Stimulated activated memory B cell treated with anti-CD40 and anti-IgM and Interleukin-4, amounts not matched to agents 10 μg/mL and 1 μg/mL and 100 μg/mL, for 72 hours (primary cell): ENCODE data around the gene MAP3K15.

Experiments used
- ATAC-seq: fragments of 150-1000 bp; cut with Tn5 transposase; 2 replicates; pipeline ENCODE4 v1.10.0; 2021
- H3K27ac Mint-ChIP-seq: one replicate; pipeline ENCODE4 v1.8.0; 2022; ENCODE audit warnings: mild to moderate bottlenecking, mixed read lengths
- H3K27me3 Mint-ChIP-seq: one replicate; pipeline ENCODE4 v1.8.0; 2022; ENCODE audit warnings: mixed read lengths
- H3K36me3 Mint-ChIP-seq: one replicate; pipeline ENCODE4 v1.8.0; 2022; ENCODE audit warnings: mixed read lengths
- H3K4me1 Mint-ChIP-seq: one replicate; pipeline ENCODE4 v1.8.0; 2022; ENCODE audit warnings: mixed read lengths
- H3K4me3 Mint-ChIP-seq: one replicate; pipeline ENCODE4 v1.8.0; 2022; ENCODE audit warnings: mild to moderate bottlenecking, moderate library complexity, mixed read lengths
- H3K9me3 Mint-ChIP-seq: one replicate; pipeline ENCODE4 v1.8.0; 2022; ENCODE audit warnings: mixed read lengths

MAP3K15 gene

DNA sequence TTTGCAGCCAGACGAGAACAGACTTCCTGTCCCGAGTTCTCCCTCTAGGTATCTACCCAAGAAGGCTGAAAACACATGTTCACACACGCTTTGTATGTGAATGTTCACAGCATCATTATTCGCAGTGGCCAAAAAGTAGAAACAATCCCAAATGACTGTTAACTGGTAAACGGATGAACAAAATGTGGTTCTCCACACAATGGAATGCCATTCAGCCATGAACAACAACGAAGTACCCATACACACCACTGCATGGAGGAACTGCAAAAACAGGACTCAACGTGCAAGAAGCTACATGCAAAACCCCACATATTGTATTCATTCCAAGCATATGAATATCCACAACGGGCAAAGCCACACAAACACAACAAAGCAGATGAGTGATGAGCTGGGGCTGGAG, 126.6 kb downstream of the MAP3K15 start:
- no peaks in the 10 kb centered on the region for H3K27me3 Mint-ChIP-seq

GRCh38 chrX:19388064-19388679, 127.1 kb downstream of the MAP3K15 start:
- Mint-ChIP-seq H3K27ac (no peak overlapping the region), H3K4me1 (no peaks in the 10 kb centered on the region), H3K9me3 (no peaks in the 10 kb centered on the region), H3K36me3 (no peaks in the 10 kb centered on the region), H3K27me3 (no peaks in the 10 kb centered on the region), H3K4me3 (no peak overlapping the region)
- no peak for ATAC-seq

More for the DNA sequence above, 126.6 kb downstream of the MAP3K15 start:
- H3K27ac Mint-ChIP-seq: no peak overlapping the region
- no peak for ATAC-seq
- no peak overlapping the region for H3K4me3 Mint-ChIP-seq
- H3K9me3 Mint-ChIP-seq: no peaks in the 10 kb centered on the region
- no peaks in the 10 kb centered on the region for H3K4me1 Mint-ChIP-seq
- H3K36me3 Mint-ChIP-seq: no peaks in the 10 kb centered on the region

GRCh38 chrX:19386679-19387078, 128.6 kb downstream of the MAP3K15 start:
- Mint-ChIP-seq H3K36me3 (no peaks in the 10 kb centered on the region), H3K27ac (no peak overlapping the region), H3K4me1 (no peaks in the 10 kb centered on the region), H3K9me3 (no peaks in the 10 kb centered on the region), H3K27me3 (no peaks in the 10 kb centered on the region), H3K4me3 (no peak overlapping the region)
- no peak for ATAC-seq

DNA sequence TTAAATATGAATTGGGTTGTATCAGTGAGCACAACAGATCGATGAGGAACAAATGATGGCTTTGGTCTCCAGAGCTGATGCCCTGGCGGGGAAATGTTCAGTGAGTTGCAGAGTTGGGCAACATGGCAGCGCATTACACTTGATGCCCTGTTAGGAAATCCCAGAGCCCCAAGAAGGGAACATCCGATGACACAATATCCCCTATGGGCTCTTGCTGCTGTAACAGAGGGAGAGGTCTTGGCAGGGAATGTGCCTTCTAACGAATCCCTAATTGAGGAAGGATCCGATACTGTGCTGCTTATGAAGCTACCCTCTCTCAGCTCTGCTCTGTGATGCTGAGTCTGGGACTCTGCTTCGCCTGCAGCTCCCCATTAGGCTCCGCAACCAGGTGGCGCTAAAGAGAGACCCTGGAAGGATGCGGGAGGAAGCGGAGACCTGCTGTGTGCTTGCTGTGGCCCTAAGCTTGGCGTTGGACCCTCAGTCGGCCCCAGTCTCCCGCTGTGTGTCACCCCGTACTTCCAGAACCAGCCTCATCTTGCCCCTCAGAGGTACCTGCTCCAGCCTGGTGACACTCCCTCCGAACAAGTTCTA, 132.7 kb downstream of the MAP3K15 start:
- no peaks in the 10 kb centered on the region for H3K9me3 Mint-ChIP-seq
- peaks cover 11% of the 10 kb centered on the region for H3K27me3 Mint-ChIP-seq
- no peak overlapping the region for H3K4me3 Mint-ChIP-seq
- no peaks in the 10 kb centered on the region for H3K36me3 Mint-ChIP-seq
- no peak for ATAC-seq
- H3K27ac Mint-ChIP-seq: no peak overlapping the region
- no peaks in the 10 kb centered on the region for H3K4me1 Mint-ChIP-seq

DNA sequence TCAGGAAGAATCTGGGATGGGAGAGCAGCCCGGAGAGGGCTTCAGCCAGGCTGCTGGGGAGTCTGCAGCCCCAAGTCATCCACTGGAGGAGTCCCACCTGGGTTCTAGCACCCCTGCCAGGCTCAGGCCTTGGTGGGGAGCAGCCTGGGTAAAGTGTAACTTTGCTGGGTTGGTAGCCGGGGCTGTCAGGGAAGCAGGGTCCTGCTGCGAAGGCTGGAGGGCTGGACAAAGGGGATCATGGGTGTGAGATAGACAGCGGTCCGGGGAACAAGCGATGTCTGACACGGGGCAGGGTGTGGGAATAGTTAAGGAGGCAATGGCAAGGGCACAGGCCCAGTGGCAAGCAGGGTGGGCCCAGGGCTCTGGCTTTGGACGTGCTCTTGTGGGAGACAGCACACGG, 134.0 kb downstream of the MAP3K15 start:
- Mint-ChIP-seq H3K4me1 (no peaks in the 10 kb centered on the region), H3K27me3 (peaks cover 11% of the 10 kb centered on the region), H3K4me3 (no peak overlapping the region), H3K36me3 (no peaks in the 10 kb centered on the region), H3K9me3 (no peaks in the 10 kb centered on the region), H3K27ac (no peak overlapping the region)
- no peak for ATAC-seq

DNA sequence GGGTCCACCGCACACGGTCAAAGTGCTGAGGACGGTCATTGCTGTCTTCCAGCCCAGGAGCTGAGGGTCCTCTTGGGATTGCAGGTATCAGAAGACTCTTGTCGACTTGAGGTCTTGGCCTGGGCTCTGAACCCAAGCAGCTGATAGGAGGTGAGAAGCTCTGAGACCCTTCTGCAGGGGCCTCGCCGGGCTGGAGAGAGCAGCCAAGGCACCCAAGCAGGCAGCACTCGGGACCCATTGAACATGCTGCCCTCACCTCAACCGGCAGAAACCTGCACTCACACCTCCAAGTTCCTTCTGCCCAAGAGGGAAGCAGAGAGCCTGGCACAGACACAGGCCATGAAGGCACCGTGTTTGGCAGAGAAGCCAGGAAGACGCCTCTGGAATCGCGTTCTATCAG, 137.5 kb downstream of the MAP3K15 start:
- ATAC-seq: no peak
- H3K27ac Mint-ChIP-seq: no peak overlapping the region
- H3K36me3 Mint-ChIP-seq: no peaks in the 10 kb centered on the region
- no peaks in the 10 kb centered on the region for H3K9me3 Mint-ChIP-seq
- H3K27me3 Mint-ChIP-seq: peaks cover 11% of the 10 kb centered on the region
- no peak overlapping the region for H3K4me3 Mint-ChIP-seq
- peaks cover 2% of the 10 kb centered on the region for H3K4me1 Mint-ChIP-seq

GRCh38 chrX:19375546-19375945, 139.8 kb downstream of the MAP3K15 start:
- Mint-ChIP-seq H3K27ac (no peak overlapping the region), H3K4me1 (peaks cover 11% of the 10 kb centered on the region), H3K9me3 (no peaks in the 10 kb centered on the region), H3K4me3 (no peak overlapping the region), H3K27me3 (peaks cover under 1% of the 10 kb centered on the region), H3K36me3 (no peaks in the 10 kb centered on the region)
- ATAC-seq: no peak

- Mint-ChIP-seq H3K4me1 (peaks cover 11% of the 10 kb centered on the region), H3K4me3 (peak overlapping the region; percentile 77), H3K27me3 (no peaks in the 10 kb centered on the region), H3K27ac (peak overlapping the region; percentile 60), H3K36me3 (no peaks in the 10 kb centered on the region), H3K9me3 (no peaks in the 10 kb centered on the region)
- no peak for ATAC-seq
These were observed 141.9 kb downstream of the MAP3K15 start for GRCh38 chrX:19373351-19373891.

GRCh38 chrX:19372547-19373331, 142.6 kb downstream of the MAP3K15 start:
- Mint-ChIP-seq H3K36me3 (no peaks in the 10 kb centered on the region), H3K4me1 (peaks cover 11% of the 10 kb centered on the region), H3K27me3 (no peaks in the 10 kb centered on the region), H3K27ac (peak overlapping the region; percentile 60), H3K4me3 (peak overlapping the region; percentile 77), H3K9me3 (no peaks in the 10 kb centered on the region)
- no peak for ATAC-seq

- H3K27me3 Mint-ChIP-seq: no peaks in the 10 kb centered on the region
- no peaks in the 10 kb centered on the region for H3K9me3 Mint-ChIP-seq
- peaks cover 2% of the 10 kb centered on the region for H3K36me3 Mint-ChIP-seq
- H3K27ac Mint-ChIP-seq: peak overlapping the region; percentile 60
- H3K4me1 Mint-ChIP-seq: peaks cover 11% of the 10 kb centered on the region
- peak overlapping the region; percentile 77 for H3K4me3 Mint-ChIP-seq
- peak; percentile 75 for ATAC-seq
These were observed 143.2 kb downstream of the MAP3K15 start for GRCh38 chrX:19372170-19372546.

DNA sequence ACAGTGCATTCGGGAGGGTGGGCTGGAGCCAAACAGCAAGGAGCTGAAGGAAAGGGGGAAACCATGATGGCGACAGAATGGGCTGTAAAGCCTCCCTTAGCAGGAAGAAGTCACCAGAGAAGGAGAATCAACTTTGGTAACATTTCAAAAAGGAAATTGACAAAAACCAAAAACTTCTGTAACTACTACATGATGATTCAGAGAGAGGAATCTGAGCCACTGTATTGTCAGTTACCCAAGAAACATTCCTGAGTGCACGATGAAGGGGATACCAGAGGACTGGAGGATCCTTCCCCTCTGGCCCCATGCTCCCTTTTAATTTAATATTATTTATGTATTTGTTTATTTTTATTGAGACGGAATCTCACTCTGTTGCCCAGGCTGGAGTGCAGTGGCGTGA, 145.2 kb downstream of the MAP3K15 start:
- H3K36me3 Mint-ChIP-seq: peaks cover 22% of the 10 kb centered on the region
- H3K27me3 Mint-ChIP-seq: no peaks in the 10 kb centered on the region
- H3K9me3 Mint-ChIP-seq: peaks cover 6% of the 10 kb centered on the region
- H3K4me3 Mint-ChIP-seq: no peak overlapping the region
- no peak for ATAC-seq
- H3K4me1 Mint-ChIP-seq: peaks cover 11% of the 10 kb centered on the region
- no peak overlapping the region for H3K27ac Mint-ChIP-seq

DNA sequence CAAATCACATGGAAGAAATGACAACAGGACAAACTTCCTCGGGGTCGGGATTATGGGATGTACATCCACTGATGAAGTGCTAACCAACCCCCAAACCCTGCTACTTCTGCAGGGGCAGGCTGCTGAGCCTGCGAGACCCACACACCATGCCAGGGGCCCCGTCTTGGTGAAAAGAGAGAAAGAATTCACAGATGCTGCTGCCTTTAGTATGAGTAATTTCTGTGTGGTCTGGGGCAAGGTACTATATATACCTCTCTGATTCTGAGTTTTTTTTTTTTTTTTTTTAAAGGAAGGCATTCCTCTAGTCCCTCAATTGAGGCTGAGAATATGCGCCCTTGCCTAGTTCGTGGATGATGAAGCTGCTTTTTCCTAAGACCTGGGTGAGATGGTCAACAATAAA, 146.7 kb downstream of the MAP3K15 start:
- no peaks in the 10 kb centered on the region for H3K27me3 Mint-ChIP-seq
- H3K9me3 Mint-ChIP-seq: peaks cover 6% of the 10 kb centered on the region
- no peak for ATAC-seq

DNA sequence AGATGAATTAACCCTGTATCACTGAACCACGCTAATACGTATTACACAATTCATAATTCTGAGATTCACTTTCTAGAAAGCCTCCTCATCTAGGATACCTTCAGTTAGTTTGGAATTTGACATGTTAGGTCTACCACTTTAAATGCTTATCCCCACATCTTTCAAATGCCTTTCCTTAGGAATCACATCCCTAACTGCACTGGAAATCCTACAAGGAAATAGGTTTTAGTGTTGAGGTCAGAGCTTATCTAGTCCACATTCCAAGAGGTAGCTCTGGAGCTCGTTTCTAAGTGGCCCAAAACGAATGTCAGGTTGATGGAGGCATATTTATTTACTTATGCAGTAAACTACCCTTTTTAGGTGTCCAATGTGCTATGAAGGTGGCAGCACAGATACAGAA, 153.6 kb downstream of the MAP3K15 start:
- Mint-ChIP-seq H3K4me3 (no peak overlapping the region), H3K9me3 (peaks cover 3% of the 10 kb centered on the region), H3K27me3 (no peaks in the 10 kb centered on the region), H3K27ac (no peak overlapping the region), H3K36me3 (peaks cover 27% of the 10 kb centered on the region), H3K4me1 (no peaks in the 10 kb centered on the region)
- ATAC-seq: no peak

More for the DNA sequence above, 146.7 kb downstream of the MAP3K15 start:
- H3K4me3 Mint-ChIP-seq: no peak overlapping the region
- peaks cover 30% of the 10 kb centered on the region for H3K36me3 Mint-ChIP-seq
- H3K4me1 Mint-ChIP-seq: peaks cover 11% of the 10 kb centered on the region
- no peak overlapping the region for H3K27ac Mint-ChIP-seq

DNA sequence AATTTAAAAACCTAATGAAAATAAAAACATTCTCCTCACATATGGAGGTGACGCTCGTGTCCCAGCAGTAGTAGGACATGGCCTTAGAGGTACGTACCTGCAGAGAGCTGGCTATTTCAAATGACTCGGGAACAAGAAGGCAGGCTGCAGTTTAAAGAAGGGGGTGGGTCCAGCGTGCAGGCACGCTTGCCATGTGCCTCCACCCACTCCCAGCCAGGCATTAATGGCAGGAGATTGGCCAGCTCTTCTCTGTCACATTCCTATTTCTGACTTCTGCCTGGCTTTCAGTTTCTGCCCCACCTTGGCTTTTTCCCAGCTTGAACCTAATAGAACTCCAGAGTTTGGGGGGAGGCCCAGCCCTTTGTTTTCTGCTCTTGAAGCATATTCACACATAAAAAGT, 154.4 kb downstream of the MAP3K15 start:
- Mint-ChIP-seq H3K4me1 (no peaks in the 10 kb centered on the region), H3K9me3 (no peaks in the 10 kb centered on the region), H3K27me3 (no peaks in the 10 kb centered on the region), H3K36me3 (peaks cover 27% of the 10 kb centered on the region), H3K4me3 (no peak overlapping the region), H3K27ac (no peak overlapping the region)
- no peak for ATAC-seq

DNA sequence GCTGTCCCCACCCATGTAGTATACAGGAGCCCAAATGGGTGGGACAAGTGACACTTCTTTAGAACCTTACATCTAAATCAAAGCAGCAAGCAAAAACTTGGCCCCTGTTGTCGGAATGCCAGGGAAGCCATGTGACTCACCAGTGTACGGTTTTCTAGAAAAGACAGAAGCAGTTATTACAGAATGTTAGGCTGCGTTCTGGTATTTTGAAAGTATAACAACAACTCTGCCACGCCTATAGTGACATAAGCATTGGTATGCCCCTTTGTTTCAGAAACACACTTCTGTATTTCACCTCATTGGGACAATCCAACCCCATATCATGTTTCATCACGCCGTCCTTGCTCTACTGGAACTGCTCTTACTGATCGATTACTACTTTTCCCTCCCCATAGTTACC, 156.8 kb downstream of the MAP3K15 start:
- H3K9me3 Mint-ChIP-seq: no peaks in the 10 kb centered on the region
- no peak overlapping the region for H3K27ac Mint-ChIP-seq
- H3K4me1 Mint-ChIP-seq: no peaks in the 10 kb centered on the region
- ATAC-seq: no peak
- peaks cover 15% of the 10 kb centered on the region for H3K36me3 Mint-ChIP-seq
- no peaks in the 10 kb centered on the region for H3K27me3 Mint-ChIP-seq
- H3K4me3 Mint-ChIP-seq: no peak overlapping the region

DNA sequence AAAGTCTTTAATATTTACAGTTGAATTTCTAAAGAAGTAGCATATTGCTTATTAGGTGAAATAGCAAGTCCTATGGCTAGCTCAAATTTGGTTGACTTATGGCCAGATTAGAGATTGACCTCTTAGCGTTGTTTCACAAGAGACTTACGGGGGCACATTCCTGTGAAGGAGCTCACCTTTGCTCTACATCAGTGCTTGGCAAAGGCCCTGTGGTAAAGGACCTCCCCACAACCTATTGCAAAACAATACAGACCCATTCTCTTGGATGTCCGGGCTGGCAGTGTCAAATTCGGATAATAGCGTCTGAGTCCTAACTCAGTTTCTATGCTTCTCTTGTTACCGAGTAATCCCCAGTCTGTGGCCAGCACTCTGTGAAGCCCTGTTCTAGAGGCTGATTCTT, 160.7 kb downstream of the MAP3K15 start:
- Mint-ChIP-seq H3K4me1 (peaks cover 7% of the 10 kb centered on the region), H3K4me3 (no peak overlapping the region), H3K36me3 (peaks cover 29% of the 10 kb centered on the region), H3K9me3 (no peaks in the 10 kb centered on the region), H3K27ac (no peak overlapping the region), H3K27me3 (no peaks in the 10 kb centered on the region)
- ATAC-seq: no peak
